ENCODE results near the gene RHOBTB3. TPM values are rescaled to one million over a fixed set of nuclear protein-coding genes. Genes with fewer than 3 reads are reported as not detected.

The RHOBTB3 gene
- total and polyA plus RNA-seq, 4 donors: 12.9 to 150 (median 30.6) TPM

DNA sequence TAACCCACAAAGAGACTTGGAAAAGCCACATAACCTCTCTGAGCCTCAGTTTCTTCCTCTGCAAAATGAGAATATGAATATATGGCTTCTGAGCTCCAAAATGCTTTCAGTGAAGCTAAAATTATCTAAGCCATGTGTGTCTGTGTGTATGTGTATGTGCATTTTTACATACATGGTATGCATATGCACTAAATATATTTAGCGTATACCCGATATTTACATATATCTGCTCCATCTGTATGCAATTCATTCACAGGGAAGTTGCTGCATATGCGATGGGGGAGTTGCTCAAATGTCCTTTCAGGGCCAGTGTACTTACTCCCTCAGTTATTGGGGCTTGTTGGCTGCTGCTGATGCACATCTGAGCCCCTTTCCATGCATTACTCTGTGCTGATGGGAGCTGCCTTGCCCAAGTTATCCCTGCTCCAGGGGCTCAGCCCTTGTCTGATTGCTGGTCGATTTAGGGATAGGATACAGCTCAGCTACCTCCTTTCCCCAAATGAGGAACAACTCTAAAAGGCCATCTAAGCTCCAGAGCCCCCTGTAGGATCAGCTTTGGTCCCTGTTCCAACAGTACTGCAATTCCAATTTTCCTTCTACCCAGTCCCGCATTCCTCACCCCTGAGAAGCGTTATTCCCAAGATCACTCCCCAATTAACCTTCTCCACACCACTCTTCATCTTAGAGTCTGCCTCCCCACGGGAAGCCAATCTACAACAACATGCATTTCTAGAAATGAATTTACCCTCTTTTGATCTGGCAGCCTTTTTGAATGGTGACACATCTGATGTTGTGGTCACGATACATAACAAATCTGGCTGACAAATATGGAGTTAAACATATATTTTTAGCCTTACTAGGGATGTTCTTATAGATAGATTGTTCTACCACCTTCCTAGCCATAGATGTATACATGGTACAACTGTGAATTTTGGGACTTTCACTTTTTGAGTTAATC, 15.9 kb downstream of the RHOBTB3 start:
- 85 to 87% methylated on average over 8 of the region's 8 CpGs for WGBS, 2 donors
- no peak overlapping the region for H3K4me3 ChIP-seq
- no peak for DNase-seq
- H3K4me1 ChIP-seq (ENCODE audit: control insufficient read depth in 5 of 5, insufficient read depth in 5 of 5, low read length in 5 of 5): peaks cover 0 to 11% (median 0%) of the 10 kb centered on the region in 5 donors
- peaks cover 2 to 20% (median 17%) of the 10 kb centered on the region in 4 donors for H3K36me3 ChIP-seq (ENCODE audit: control insufficient read depth in 4 of 4, insufficient read depth in 4 of 4, low read length in 4 of 4)
- ATAC-seq (ENCODE audit: insufficient read depth, low FRiP score): no peak
- no peaks in the 10 kb centered on the region for H3K9me3 ChIP-seq (ENCODE audit: control insufficient read depth in 4 of 4, insufficient read depth in 3 of 4, low read length in 3 of 4)
- TF ChIP-seq, protein P1, sequence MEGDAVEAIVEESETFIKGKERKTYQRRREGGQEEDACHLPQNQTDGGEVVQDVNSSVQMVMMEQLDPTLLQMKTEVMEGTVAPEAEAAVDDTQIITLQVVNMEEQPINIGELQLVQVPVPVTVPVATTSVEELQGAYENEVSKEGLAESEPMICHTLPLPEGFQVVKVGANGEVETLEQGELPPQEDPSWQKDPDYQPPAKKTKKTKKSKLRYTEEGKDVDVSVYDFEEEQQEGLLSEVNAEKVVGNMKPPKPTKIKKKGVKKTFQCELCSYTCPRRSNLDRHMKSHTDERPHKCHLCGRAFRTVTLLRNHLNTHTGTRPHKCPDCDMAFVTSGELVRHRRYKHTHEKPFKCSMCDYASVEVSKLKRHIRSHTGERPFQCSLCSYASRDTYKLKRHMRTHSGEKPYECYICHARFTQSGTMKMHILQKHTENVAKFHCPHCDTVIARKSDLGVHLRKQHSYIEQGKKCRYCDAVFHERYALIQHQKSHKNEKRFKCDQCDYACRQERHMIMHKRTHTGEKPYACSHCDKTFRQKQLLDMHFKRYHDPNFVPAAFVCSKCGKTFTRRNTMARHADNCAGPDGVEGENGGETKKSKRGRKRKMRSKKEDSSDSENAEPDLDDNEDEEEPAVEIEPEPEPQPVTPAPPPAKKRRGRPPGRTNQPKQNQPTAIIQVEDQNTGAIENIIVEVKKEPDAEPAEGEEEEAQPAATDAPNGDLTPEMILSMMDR (IDR thresholded peaks at IDR 0.05; ENCODE audit: control extremely low read depth, extremely low read depth): no peak
- H3K27ac ChIP-seq (ENCODE audit: low read depth in 1 of 2, low read length in 1 of 2): no peak overlapping the region
- H3K9ac ChIP-seq (ENCODE audit: insufficient read depth in 1 of 2, low read length in 2 of 2): no peak overlapping the region
- H3K27me3 ChIP-seq (ENCODE audit: control insufficient read depth in 3 of 3, insufficient read depth in 3 of 3, low read length in 2 of 3): no peaks in the 10 kb centered on the region

DNA sequence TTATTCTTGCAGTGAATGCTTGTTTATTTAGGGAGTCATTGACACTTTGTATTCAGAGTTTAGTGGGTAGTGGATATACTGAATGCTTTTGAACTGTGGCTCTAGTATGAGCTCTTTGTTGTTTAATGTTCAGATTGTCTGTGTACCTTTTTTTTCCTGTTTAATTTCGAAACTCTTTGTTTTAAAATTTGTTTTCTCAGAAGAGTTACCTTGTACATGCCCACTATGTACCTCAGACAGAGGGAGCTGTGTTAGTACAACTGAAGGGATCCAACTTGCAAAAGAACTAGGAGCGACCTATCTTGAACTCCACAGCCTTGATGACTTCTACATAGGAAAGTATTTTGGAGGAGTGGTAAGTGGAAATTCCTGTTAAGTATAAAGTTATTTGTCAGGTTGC, 17.0 kb downstream of the RHOBTB3 start:
- Histone ChIP-seq H3K9me3 (ENCODE audit: control insufficient read depth in 4 of 4, insufficient read depth in 3 of 4, low read length in 3 of 4) (no peaks in the 10 kb centered on the region), H3K9ac (ENCODE audit: insufficient read depth in 1 of 2, low read length in 2 of 2) (no peak overlapping the region), H3K4me1 (ENCODE audit: control insufficient read depth in 5 of 5, insufficient read depth in 5 of 5, low read length in 5 of 5) (peaks cover 0 to 11% (median 0%) of the 10 kb centered on the region in 5 donors), H3K4me3 (no peak overlapping the region), H3K36me3 (ENCODE audit: control insufficient read depth in 4 of 4, insufficient read depth in 4 of 4, low read length in 4 of 4) (peaks cover 2 to 27% (median 19%) of the 10 kb centered on the region in 4 donors), H3K27ac (ENCODE audit: low read depth in 1 of 2, low read length in 1 of 2) (no peak overlapping the region), H3K27me3 (ENCODE audit: control insufficient read depth in 3 of 3, insufficient read depth in 3 of 3, low read length in 2 of 3) (no peaks in the 10 kb centered on the region)
- TF ChIP-seq, protein P1 (IDR thresholded peaks at IDR 0.05; ENCODE audit: control extremely low read depth, extremely low read depth): no peak
- DNase-seq (no peak), ATAC-seq (ENCODE audit: insufficient read depth, low FRiP score) (no peak)
- WGBS, 2 donors: 36 to 50% methylated on average over 2 of the region's 2 CpGs

DNA sequence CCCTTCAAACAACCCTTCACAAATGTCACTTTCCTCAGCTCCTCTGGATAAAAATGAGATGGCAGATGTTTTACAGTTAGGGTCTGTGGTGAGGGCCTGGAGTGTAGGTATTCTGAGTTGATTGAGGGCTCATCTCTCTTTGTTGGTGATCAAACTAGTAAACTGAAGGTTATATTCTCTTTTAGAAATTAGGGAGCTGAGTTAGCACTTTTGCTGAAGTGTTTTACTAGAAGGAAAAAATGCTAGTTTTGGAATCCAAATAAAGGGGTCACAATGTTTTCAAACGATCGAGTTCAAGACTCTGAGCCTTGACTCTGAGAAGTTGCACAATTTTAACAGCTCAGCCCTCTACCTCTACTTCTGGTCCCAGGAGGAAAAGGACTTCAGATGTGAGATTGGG, 23.4 kb downstream of the RHOBTB3 start:
- no peak overlapping the region for H3K27ac ChIP-seq (ENCODE audit: low read depth in 1 of 2, low read length in 1 of 2)
- TF ChIP-seq, protein P1 (IDR thresholded peaks at IDR 0.05; ENCODE audit: control extremely low read depth, extremely low read depth): no peak
- 50 to 64% methylated on average over 2 of the region's 2 CpGs for WGBS, 2 donors
- H3K9ac ChIP-seq (ENCODE audit: insufficient read depth in 1 of 2, low read length in 2 of 2): no peak overlapping the region
- H3K27me3 ChIP-seq (ENCODE audit: control insufficient read depth in 3 of 3, insufficient read depth in 3 of 3, low read length in 2 of 3): no peaks in the 10 kb centered on the region
- H3K36me3 ChIP-seq (ENCODE audit: control insufficient read depth in 4 of 4, insufficient read depth in 4 of 4, low read length in 4 of 4): peaks cover 2 to 24% (median 14%) of the 10 kb centered on the region in 4 donors
- ATAC-seq (ENCODE audit: insufficient read depth, low FRiP score): no peak
- no peak overlapping the region for H3K4me3 ChIP-seq
- H3K9me3 ChIP-seq (ENCODE audit: control insufficient read depth in 4 of 4, insufficient read depth in 3 of 4, low read length in 3 of 4): no peaks in the 10 kb centered on the region
- DNase-seq: no peak
- peaks cover 0 to 4% (median 0%) of the 10 kb centered on the region in 5 donors for H3K4me1 ChIP-seq (ENCODE audit: control insufficient read depth in 5 of 5, insufficient read depth in 5 of 5, low read length in 5 of 5)
